HG03571 (cell line): ENCODE results near the gene FMO4.
"Not testable (repeated sequence)": the region's sequence is repeated elsewhere in the genome, so short reads cannot be mapped to it uniquely, and the experiment has no call there.

Experiments used
- ATAC-seq: cut with Tn5 transposase; IDR thresholded peaks from one replicate; pipeline ENCODE4 v1.9.1; 2021; ENCODE audit not compliant: unreplicated experiment

Gene FMO4

DNA sequence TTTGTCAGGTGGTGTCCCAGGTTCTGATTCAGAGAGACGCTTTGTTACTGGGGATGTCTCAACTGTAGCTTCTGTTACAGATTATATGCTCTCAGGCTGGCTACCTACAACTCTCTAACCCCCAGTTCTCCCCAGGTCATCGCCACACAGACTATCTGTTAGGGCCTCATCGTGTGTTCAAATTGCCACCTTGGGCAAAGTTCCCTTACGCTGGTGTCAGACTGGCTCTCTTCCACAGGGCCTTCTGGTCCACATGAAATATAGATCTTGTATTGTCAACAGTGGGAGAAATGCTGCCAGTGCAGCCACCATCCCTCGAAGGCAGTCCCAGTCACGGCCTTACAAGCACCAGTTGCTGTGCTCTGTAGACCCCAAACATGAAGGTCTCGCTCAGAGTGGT lies 15.3 kb downstream of the FMO4 start:
- no peak for ATAC-seq

DNA sequence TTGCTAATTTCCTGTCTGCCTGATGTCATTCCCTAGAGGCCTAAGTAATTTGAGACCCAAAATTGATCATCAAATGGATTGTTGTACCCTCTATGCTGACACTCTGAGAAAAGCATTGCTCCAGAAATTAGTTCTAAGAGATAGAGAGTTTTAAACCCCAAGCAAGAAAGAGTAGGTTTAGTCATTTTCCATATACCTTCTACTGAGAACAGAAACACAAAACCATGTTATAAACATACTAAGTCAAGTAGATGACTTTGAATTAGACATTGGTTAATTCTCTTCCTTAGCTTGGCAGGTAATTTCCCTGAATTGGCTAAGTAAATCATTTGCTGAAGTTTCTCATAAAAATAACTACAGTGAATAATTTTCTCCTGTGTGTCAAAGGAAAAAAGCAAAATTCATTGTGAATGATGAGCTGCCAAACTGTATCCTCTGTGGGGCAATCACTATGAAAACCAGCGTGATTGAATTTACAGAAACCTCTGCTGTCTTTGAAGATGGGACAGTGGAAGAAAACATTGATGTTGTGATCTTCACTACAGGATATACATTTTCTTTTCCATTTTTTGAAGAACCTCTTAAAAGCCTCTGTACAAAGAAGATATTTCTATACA lies 20.1 kb downstream of the FMO4 start:
- no peak for ATAC-seq

DNA sequence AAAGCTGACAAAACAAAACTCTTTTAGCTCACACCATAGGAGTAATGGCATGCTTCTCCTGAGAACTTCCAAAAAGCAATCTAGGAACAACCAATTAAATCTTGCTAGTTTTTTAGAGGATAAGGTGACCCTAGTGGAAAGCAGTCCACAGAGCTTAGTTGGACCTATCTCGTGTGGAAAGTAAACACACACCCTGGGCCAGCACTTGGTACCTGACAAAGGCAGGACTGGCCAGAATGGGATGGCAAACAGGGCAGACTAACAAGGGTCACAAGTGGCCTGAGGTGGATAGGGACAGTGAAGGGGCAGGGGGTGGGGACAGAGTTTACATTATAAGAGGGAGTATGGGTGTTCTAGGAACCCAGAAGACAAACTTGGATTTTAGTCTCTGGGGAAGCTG lies 22.0 kb downstream of the FMO4 start:
- no peak for ATAC-seq

DNA sequence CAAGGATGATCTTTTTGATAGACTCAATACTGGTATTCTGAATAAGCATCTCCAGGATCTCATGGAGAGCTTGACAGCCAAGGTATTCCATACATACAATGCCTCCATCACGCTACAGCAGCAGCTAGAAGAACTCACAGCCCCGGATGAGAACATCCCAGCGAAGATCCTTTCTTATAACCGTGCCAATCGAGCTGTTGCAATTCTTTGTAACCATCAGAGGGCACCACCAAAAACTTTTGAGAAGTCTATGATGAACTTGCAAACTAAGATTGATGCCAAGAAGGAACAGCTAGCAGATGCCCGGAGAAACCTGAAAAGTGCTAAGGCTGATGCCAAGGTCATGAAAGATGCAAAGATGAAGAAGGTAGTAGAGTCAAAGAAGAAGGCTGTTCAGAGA lies 25.4 kb downstream of the FMO4 start:
- ATAC-seq: not testable (repeated sequence)

DNA sequence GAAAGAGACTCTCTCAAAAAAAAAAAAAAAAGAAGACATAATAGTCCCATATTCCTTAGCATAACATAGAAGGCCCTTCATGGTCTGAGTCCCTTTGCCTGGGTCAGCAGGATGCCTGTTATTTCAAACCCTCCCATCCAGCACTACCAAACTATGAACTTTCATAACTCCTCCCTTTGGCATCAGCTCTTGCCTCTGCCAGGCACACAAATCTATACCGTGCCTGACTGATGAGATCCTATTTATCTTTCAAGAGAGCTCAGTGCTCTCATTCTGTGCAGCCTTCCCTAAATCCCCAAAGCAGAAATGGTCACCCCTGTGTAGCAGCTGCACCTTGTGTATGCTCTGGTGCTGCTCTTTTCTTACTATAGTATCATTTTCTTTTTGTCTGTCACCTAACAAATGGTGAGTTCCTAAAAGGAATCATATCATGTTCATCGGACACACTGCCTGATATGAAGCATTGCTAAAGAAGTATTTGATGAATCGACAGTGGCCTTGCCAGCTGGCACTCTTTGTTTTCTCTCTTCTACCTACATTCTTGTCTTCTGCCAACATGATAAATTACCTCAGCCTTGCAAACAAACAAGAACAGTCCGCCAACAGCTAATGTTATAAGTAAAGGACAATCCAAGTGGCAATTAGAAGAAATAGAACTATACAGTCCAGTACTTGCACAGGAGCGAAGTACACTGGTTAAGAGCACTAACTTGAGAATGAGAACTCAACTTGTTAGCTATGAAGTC lies 29.9 kb downstream of the FMO4 start:
- no peak for ATAC-seq

DNA sequence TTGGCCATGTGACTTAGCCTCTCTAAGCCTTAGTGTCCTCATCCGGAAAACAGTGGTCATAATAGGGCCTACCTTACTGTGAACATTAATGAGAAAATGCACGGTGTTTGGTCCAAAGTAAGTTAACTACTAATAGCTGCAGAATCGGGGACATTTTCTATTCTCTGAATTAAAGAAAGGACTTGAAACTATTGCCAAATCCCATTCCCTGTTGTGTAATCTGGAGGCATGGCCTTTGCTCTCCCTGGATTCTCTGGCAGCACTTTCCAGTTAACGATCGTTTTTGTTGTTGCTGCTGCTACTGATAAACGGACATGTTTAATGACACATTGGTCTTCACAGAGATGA lies 30.5 kb downstream of the FMO4 start:
- no peak for ATAC-seq

DNA sequence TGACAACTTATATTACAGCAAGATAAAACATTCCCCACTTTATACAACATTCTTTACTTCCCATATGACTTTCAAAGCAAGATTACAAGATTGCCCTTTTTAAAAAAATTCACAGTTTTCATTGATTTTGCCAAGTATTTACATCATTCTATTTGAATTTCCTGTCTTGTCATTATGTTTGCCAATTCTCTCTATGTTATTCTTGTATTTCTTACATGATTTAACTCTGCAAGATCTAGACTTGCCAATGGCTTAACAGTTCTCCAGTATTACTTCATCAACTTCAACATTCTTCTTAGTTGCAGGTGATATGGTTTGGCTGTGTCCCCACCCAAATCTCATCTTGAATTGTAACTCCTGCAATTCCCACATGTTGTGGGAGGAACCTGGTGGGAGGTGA lies 31.6 kb downstream of the FMO4 start:
- no peak for ATAC-seq

DNA sequence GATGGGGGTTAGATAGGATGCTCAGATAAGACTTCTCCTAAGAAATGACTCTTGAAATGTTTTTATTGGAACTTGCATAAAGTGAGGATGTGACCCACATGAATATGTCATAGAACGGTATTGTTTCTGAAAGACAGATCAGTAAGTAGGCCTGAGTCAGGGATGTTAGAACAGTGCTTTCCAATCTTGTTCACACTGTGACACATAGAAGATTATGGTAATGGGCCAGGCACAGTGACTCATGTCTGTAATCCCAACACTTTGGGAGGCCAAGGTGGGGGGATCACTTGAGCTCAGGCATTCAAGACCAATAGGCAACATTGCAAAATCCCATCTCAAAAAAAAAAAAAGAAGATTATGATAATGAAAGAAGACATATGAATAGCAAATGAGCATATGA lies 32.9 kb downstream of the FMO4 start:
- ATAC-seq: no peak

DNA sequence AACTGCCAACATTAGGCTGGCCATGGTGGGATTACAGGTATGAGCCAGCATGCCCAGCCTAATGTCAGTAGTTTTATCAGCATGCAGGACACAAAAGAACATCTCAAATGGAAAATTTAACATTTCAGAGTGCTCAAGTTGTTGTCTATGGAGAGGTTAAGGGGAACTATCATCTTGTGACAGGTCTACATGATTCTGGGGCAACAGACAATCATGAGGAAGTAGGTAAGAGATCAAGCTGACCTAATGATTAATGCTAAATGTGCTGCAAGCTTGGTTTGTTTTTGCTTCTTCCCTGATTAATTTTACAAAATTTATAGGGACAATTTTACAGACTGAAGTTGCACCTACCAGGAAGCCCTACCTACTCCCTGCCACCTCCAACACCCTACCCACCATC lies 36.6 kb downstream of the FMO4 start:
- ATAC-seq: no peak

DNA sequence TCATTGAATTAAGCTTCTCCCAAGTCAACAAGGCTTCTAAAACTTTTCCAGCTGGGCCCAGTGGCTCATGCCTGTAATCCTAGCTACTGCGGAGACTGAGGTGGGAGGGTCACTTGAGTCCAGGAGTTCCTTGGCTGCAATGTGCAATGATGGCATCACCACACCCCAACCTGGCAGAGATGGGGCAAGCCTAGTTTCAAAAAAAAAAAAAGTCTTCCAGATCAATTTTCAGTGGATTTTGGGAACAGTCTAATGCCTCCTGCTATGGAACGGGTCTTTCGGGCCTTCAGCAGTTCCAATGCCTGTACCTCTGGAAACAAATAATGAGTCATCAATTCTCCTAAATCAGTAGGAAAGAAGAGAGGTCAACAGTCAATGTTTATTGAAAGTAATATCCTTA lies 38.0 kb downstream of the FMO4 start:
- no peak for ATAC-seq

DNA sequence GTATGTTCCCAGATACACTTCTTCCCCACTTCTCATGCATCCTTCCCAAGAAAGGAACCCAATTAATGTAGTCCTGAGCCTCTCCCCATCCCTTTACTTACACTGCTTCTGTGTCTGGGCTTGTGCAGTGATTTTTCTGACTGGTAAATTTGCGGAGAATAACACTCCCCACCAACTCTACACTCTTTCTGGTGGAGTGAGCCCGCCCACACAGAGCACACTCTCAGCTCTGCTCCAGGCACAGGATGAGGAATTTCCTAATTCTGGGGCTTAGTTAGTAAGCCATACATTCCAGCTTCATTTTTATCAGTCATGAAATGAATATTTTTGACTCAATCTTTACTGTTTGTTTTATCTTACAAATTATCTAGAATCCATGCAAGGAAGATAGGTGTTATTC lies 38.6 kb downstream of the FMO4 start:
- ATAC-seq: no peak

DNA sequence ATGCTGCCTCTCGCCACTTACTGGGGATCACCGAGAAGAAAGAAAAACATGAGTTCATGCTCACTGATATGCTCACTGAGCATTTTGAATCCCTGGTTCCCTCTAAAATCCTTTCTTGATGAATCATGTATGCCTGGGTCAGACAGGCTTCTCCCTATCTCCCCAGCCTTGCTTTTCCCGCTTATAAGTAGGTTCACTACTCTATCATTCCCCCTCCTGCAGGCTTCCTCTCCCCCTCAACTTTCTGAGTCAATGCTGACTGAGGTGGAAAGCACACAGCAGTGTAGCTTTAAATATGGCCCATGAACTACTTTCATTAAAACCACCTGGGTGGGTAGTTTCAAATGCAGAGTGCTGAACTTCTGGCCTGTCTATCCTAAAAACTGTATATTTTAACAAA lies 41.7 kb downstream of the FMO4 start:
- no peak for ATAC-seq

DNA sequence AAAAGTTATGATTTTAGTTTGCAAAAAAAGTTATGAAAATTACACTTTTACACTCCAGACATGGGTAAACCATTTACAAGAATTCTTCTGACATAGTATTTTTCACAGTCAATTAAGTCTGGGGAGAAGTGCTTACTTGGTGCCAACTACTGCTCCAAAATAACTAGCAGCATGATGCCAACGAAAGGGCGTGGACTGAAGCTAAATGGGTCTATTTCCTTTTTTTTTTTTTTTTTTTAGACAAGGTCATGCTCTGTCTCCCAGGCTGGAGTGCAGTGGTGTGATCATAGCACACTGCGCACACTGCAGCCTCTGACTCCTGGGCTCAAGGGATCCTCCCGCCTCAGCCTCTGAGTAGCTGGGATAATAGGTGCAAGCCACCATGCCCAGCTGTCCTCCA lies 43.2 kb downstream of the FMO4 start:
- no peak for ATAC-seq

DNA sequence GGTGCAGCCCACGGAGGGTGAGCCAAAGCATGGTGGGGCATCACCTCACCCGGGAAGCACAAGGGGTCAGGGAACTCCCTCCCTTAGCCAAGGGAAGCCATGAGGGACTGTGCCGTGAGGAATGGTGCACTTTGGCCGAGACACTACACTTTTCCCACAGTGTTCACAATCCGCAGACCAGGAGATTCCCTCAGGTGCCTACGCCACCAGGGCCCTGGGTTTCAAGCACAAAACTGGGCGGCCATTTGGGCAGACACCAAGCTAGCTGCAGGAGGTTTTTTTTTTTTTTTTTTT lies 45.3 kb downstream of the FMO4 start:
- not testable (repeated sequence) for ATAC-seq

DNA sequence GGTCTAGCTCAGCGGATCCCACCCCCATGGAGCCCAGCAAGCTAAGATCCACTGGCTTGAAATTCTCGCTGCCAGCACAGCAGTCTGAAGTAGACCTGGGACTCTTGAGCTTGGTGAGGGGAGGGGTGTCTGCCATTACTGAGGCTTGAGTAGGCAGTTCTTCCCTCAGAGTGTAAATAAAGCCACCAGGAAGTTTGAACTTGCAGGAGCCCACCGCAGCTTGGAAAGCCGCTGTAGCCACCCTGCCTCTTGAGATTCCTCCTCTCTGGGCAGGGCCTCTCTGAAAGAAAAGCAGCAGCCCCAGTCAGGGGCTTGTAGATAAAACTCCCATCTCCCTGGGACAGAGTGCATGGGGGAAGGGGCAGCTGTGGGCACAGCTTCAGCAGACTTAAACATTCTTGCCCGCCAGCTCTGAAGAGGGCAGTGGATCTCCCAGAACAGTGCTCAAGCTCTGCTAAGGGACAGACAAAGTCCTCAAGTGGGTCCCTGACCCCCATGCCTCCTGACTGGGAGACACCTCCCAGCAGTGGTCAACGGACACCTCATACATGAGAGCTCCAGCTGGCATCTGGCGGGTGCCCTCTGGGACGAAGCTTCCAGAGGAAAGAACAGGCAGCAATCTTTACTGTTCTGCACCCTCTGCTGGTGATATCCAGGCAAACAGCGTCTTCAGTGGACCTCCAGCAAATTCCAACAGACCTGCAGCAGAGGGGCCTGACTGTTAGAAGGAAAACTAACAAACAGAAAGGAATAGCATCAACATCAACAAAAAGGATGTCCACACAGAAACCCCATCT lies 45.9 kb downstream of the FMO4 start:
- ATAC-seq: not testable (repeated sequence)

DNA sequence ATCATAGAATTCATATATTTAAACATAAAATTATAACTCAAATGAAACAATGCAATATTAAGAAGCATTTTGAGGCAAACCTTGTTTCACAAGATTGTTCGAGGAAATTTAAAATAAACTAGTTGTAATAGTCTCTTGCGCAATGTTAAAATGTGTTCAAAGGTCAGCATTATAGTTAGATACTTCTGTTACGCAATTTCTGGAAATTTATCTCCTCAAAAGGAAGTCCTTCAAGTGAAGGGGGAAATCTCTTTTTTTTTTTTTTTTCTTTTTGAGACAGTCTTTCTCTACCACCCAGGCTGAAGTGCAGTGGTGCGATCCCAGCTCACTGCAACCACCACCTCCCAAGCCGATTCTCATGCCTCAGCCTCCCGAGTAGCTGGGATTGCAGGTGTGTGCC lies 52.1 kb downstream of the FMO4 start:
- no peak for ATAC-seq

DNA sequence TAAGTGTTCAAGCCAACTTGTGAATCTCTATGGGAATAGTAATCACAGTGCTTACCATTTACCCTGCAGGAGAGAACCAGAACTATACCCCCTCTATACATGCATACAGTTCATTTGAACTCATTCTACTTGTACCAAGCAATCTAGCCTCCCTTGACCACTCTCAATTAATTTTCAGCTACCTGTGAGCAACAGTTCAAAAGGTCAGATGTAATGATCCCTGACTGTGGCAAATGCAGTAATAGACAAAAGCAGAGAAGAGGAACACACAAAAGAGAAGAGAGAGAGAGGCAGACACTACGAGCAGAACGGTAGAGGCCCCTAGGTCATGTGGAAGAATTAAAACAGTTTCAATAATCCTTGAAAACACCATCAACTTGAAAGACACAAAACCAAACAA lies 52.8 kb downstream of the FMO4 start:
- ATAC-seq: no peak

DNA sequence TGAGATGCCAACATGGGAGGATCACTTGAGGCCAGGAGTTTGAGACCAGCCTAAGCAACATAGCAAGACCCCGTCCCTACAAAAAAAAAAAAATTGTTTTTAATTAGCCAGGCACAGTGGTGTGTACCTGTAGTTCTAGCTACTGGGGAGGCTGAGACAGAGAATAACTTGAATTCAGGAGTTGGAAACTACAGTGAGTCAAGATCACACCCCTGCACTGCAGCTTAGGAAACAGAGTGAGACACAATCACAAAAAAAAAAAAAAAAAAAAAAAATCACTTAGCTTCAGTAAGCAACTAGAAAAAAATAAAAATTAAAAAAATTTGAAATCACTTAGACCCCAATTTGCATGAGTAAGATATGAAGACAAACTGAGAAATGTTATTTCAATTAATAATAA lies 53.5 kb downstream of the FMO4 start:
- ATAC-seq: no peak

DNA sequence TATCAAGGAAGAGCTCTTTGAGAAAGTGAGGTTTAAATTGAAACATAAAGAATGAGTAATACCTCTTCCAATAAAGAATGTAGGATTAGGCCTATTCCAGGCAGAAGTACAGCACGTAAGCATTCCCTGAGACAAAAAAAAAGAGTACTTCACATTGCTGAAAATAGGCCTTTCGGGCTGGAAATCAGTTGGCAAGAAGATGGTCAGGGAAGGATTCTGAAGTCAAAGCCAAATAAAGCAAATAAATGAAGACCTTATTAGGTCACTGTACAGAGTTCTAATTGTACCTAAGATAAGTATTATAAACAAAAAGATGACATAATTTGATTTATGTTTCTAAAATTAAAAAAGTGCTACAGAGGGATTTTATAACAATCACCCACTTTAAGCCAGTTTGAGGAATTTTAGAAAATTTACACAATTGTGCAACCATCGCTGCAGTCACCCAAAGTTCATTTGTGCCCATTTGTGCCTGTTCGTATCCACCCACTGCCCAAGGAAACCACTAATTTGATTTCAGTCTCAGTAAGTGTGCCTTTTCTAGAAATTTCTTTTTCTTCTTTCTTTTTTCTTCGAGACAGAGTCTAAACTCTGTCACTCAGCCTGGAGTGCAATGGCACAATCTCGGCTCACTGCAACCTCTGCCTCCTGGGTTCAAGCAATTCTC lies 58.6 kb downstream of the FMO4 start:
- no peak for ATAC-seq

DNA sequence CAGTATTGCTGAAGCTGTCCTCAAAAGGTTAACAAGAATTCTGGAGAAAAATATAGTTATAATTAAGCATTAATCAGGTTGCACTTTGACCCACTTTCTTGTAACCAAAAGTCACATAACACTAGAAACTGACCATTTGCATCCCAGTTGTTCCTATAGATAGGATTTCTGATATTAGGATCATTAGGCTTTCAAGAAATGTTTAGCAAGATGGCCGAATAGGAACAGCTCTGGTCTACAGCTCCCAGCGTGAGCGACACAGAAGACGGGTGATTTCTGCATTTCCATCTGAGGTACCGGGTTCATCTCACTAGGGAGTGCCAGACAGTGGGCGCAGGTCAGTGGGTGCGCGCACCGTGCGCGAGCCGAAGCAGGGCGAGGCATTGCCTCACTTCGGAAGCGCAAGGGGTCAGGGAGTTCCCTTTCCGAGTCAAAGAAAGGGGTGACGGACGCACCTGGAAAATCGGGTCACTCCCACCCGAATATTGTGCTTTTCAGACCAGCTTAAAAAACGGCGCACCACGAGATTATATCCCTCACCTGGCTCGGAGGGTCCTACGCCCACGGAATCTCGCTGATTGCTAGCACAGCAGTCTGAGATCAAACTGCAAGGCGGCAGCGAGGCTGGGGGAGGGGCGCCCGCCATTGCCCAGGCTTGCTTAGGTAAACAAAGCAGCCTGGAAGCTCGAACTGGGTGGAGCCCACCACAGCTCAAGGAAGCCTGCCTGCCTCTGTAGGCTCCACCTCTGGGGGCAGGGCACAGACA lies 59.6 kb downstream of the FMO4 start:
- not testable (repeated sequence) for ATAC-seq

DNA sequence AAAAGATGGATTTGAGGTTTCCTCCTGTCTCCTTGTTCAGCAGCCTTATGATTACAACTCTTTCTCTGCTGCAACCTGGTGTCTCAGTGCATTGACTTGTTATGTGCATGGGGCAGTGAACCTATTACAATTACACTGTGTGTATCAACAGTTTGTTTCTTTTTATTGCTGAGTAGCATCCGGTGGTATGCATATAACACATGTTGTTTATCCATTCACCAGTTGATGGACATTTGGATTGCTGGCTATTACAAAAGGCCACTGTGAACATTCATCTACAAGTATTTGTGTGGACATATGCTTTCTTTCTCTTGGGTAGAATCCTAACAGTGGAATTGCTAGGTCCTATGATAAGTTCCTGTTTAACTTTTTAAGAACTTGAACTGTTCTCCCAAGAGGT lies 65.9 kb downstream of the FMO4 start:
- ATAC-seq: no peak
